HEK293 (cell line): ENCODE data around the gene CAPN12.

ENCODE experiments used
- CTCF ChIA-PET: fragments of 350-600 bp; formaldehyde crosslinking; extraction: SDS; loops from one replicate; lab custom pipeline; 2021; ENCODE audit warnings: antibody characterized with exemption; lab: Yijun Ruan, JAX
- POLR2A ChIA-PET: fragments of 300-600 bp; formaldehyde crosslinking; extraction: SDS; loops from one replicate; lab custom pipeline; 2020; ENCODE audit warnings: antibody characterized with exemption, inconsistent platforms; lab: Yijun Ruan, JAX
- H3K27ac ChIP-seq: fragments of 200-500 bp; sonication (Bioruptor generic); 2 replicates; pipeline ENCODE4 v1.5.1; 2014; ENCODE audit warnings: low read depth, low read length, control low read depth, inconsistent platforms; ENCODE audit errors: extremely low read depth
- H3K36me3 ChIP-seq, 2 experiments: fragments of 200-500 bp in 1 of 2; sonication (Bioruptor generic) in 1 of 2; 1 replicate in 1 of 2; 2 replicates in 1 of 2; pipeline ENCODE4 v1.5.1; 2014 to 2017; ENCODE audit warnings: inconsistent platforms in 2 of 2, low read length in 2 of 2; ENCODE audit not compliant: control insufficient read depth in 2 of 2, insufficient read depth in 1 of 2
- H3K4me1 ChIP-seq: fragments of 200-500 bp; sonication (Bioruptor generic); 2 replicates; pipeline ENCODE4 v1.5.1; 2014; ENCODE audit warnings: mild to moderate bottlenecking, low read length, inconsistent platforms; ENCODE audit not compliant: control insufficient read depth, insufficient read depth
- H3K4me3 ChIP-seq: 2 replicates; pipeline ENCODE4 v1.5.1; 2011; ENCODE audit warnings: low read depth, mild to moderate bottlenecking, control low read depth, low read length, moderate library complexity
- H3K9me3 ChIP-seq: fragments of 200-500 bp; sonication (Bioruptor generic); 2 replicates; pipeline ENCODE4 v1.5.1; 2014; ENCODE audit warnings: low read depth, low read length, inconsistent platforms; ENCODE audit not compliant: control insufficient read depth, insufficient read depth
- HIC1 ChIP-seq: fragments of 450-650 bp; formaldehyde crosslinking; IDR thresholded peaks from 2 replicates; pipeline ENCODE4 v1.5.1; 2016; ENCODE audit warnings: missing biosample characterization, missing genetic modification characterization
- KLF17 ChIP-seq: fragments of 450-650 bp; formaldehyde crosslinking; IDR thresholded peaks from 2 replicates; pipeline ENCODE4 v1.5.1; 2016; ENCODE audit warnings: missing biosample characterization, missing genetic modification characterization
- MZF1 ChIP-seq: fragments of 450-650 bp; formaldehyde crosslinking; IDR thresholded peaks from 2 replicates; pipeline ENCODE4 v1.5.1; 2017; ENCODE audit warnings: missing biosample characterization, missing genetic modification characterization, borderline replicate concordance
- SETDB1 ChIP-seq: IDR thresholded peaks from one replicate; pipeline ENCODE4 v1.6.1; 2017; ENCODE audit warnings: mild to moderate bottlenecking, low read length, moderate library complexity, mixed read lengths; ENCODE audit not compliant: insufficient read length
- ZBTB20 ChIP-seq: fragments of 450-650 bp; formaldehyde crosslinking; IDR thresholded peaks from 2 replicates; pipeline ENCODE4 v1.5.1; 2016; ENCODE audit warnings: missing biosample characterization, missing genetic modification characterization
- ZNF138 ChIP-seq: fragments of 450-650 bp; formaldehyde crosslinking; IDR thresholded peaks from 2 replicates; pipeline ENCODE4 v1.5.1; 2016; ENCODE audit warnings: missing biosample characterization, missing genetic modification characterization, borderline replicate concordance
- ZNF157 ChIP-seq: fragments of 450-650 bp; formaldehyde crosslinking; IDR thresholded peaks from 2 replicates; pipeline ENCODE4 v1.5.1; 2016; ENCODE audit warnings: missing biosample characterization, missing genetic modification characterization
- ZNF175 ChIP-seq: fragments of 450-650 bp; formaldehyde crosslinking; IDR thresholded peaks from 2 replicates; pipeline ENCODE4 v1.5.1; 2016; ENCODE audit warnings: missing biosample characterization, missing genetic modification characterization
- ZNF18 ChIP-seq: fragments of 450-650 bp; formaldehyde crosslinking; IDR thresholded peaks from 2 replicates; pipeline ENCODE4 v1.5.1; 2016; ENCODE audit warnings: missing biosample characterization, missing genetic modification characterization
- ZNF19 ChIP-seq: fragments of 450-650 bp; formaldehyde crosslinking; IDR thresholded peaks from 2 replicates; pipeline ENCODE4; 2016; ENCODE audit warnings: missing biosample characterization, missing genetic modification characterization, low read depth
- ZNF26 ChIP-seq: fragments of 450-650 bp; formaldehyde crosslinking; IDR thresholded peaks from 2 replicates; pipeline ENCODE4 v1.5.1; 2016; ENCODE audit warnings: missing biosample characterization, missing genetic modification characterization
- ZNF302 ChIP-seq: fragments of 450-650 bp; formaldehyde crosslinking; IDR thresholded peaks from 2 replicates; pipeline ENCODE4 v1.5.1; 2016; ENCODE audit warnings: missing biosample characterization, missing genetic modification characterization, low read depth
- ZNF311 ChIP-seq: fragments of 450-650 bp; formaldehyde crosslinking; IDR thresholded peaks from 2 replicates; pipeline ENCODE4 v1.5.1; 2017; ENCODE audit warnings: missing biosample characterization, missing genetic modification characterization, borderline replicate concordance
- ZNF350 ChIP-seq: fragments of 450-650 bp; formaldehyde crosslinking; IDR thresholded peaks from 2 replicates; pipeline ENCODE4 v1.5.0; 2017; ENCODE audit warnings: missing biosample characterization, mild to moderate bottlenecking, missing genetic modification characterization
- ZNF398 ChIP-seq: fragments of 450-650 bp; formaldehyde crosslinking; IDR thresholded peaks from 2 replicates; pipeline ENCODE4 v1.5.1; 2017; ENCODE audit warnings: missing biosample characterization, missing genetic modification characterization
- ZNF473 ChIP-seq: fragments of 450-650 bp; formaldehyde crosslinking; IDR thresholded peaks from 2 replicates; pipeline ENCODE4 v1.5.1; 2017; ENCODE audit warnings: missing biosample characterization, missing genetic modification characterization
- ZNF600 ChIP-seq: fragments of 450-650 bp; formaldehyde crosslinking; IDR thresholded peaks from 2 replicates; pipeline ENCODE4 v1.5.1; 2016; ENCODE audit warnings: missing biosample characterization, missing genetic modification characterization
- ZNF629 ChIP-seq: fragments of 450-650 bp; formaldehyde crosslinking; IDR thresholded peaks from 2 replicates; pipeline ENCODE4 v1.5.1; 2017; ENCODE audit warnings: missing biosample characterization, missing genetic modification characterization

Gene CAPN12

GRCh38 chr19:38718747-38719543 lies 25.3 kb downstream of the CAPN12 start (continued):
- peak; percentile 6; the same call in 1 of the 2 replicates for TF ChIP-seq HIC1 (tag by site-specific recombination)
- TF ChIP-seq KLF17 (tag by site-specific recombination) = peak; percentile 68
- TF ChIP-seq ZNF350 (tag by site-specific recombination) = no peak
- no peak for TF ChIP-seq ZNF175
- no peak for TF ChIP-seq ZNF398 (tag by site-specific recombination)
- no peak for TF ChIP-seq ZNF138 (tag by site-specific recombination)

- Histone ChIP-seq H3K27ac (no peak overlapping the region), H3K9me3 (no peaks in the 10 kb centered on the region), H3K4me1 (no peaks in the 10 kb centered on the region), H3K36me3 (peaks cover 75 to 91% of the 10 kb centered on the region in 2 experiments), H3K4me3 (no peak overlapping the region)
- TF ChIP-seq ZNF473 (no peak), ZNF600 (tag by site-specific recombination) (peak; percentile 45; the same call in 1 of the 2 replicates)
- POLR2A ChIA-PET = no interaction called here
- CTCF ChIA-PET = interaction anchor here (1.1 kb wide), 1 partner anchor 12 kb away, joined by 3 read pairs; no protein-coding TSS in a partner anchor
These were observed 26.4 kb downstream of the CAPN12 start for GRCh38 chr19:38717855-38718254.

GRCh38 chr19:38717051-38717450 lies 27.2 kb downstream of the CAPN12 start:
- H3K36me3 ChIP-seq = peaks cover 72 to 91% of the 10 kb centered on the region in 2 experiments
- H3K4me1 ChIP-seq = no peaks in the 10 kb centered on the region
- H3K27ac ChIP-seq = 0 out of 2 replicates have a peak overlapping the region, but pooled peaks have one; percentile 9
- POLR2A ChIA-PET = no interaction called here
- TF ChIP-seq ZNF629 (tag by site-specific recombination) (no peak), ZBTB20 (no peak), KLF17 (tag by site-specific recombination) (no peak), ZNF157 (no peak), ZNF311 (tag by site-specific recombination) (no peak), ZNF302 (tag by site-specific recombination) (no peak), ZNF18 (tag by site-specific recombination) (no peak), ZNF19 (tag by site-specific recombination) (no peak), ZNF26 (tag by site-specific recombination) (no peak), MZF1 (tag by site-specific recombination) (no peak), SETDB1 (no peak)
- CTCF ChIA-PET = interaction anchor here (0.6 kb wide), 1 partner anchor 118 kb away, joined by 3 read pairs; no protein-coding TSS in a partner anchor
- no peak overlapping the region for H3K4me3 ChIP-seq
- H3K9me3 ChIP-seq = no peaks in the 10 kb centered on the region
